ENCODE measurements around the gene DHH.

DNA sequence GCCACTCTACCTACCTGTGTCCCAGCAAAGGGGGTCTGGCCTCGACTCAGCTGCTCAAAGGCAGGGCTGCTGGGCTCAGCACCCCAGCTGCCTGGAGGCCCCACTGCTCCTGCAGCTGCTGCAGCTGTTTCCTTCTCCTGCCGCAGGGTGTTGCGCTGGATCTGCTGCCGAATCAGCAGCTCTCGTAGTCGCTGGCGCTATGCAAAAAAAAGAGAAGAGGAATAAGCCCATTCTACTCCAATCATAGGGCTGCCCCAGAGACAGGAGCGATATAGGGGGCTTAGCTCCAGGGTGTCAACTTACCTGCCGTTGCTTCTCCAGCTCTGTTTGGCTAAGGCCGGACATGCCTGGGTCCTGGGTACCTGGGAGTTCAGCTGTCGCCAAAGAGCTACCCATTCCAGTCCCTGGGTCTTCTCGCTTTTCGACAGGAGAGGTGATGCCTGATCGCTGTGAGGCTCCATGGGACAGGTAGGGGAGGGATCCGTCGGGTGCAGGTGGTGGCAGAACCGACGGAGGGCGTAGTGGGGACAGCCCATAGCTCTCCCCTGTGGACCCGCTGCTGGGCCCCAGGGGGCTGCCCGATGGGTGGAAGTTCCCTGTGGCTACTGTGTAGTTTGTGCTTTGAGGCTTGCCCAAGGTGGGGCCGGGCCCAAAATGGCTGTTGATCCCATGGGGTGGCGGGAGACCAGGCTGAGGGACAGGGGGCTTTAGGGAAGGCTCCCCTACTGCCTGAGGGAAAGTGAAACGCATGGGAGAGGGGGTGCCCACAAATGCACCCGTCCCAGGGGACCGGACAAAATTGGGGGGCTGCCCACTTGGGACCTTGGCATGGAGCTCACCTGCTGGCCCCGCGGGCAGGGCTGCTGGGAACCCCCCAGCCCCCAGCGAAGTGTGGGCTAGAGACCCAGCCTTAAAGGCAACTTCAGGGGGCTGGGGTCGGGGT is 54.9 kb downstream of the DHH start:
- TF ChIP-seq, protein P1, sequence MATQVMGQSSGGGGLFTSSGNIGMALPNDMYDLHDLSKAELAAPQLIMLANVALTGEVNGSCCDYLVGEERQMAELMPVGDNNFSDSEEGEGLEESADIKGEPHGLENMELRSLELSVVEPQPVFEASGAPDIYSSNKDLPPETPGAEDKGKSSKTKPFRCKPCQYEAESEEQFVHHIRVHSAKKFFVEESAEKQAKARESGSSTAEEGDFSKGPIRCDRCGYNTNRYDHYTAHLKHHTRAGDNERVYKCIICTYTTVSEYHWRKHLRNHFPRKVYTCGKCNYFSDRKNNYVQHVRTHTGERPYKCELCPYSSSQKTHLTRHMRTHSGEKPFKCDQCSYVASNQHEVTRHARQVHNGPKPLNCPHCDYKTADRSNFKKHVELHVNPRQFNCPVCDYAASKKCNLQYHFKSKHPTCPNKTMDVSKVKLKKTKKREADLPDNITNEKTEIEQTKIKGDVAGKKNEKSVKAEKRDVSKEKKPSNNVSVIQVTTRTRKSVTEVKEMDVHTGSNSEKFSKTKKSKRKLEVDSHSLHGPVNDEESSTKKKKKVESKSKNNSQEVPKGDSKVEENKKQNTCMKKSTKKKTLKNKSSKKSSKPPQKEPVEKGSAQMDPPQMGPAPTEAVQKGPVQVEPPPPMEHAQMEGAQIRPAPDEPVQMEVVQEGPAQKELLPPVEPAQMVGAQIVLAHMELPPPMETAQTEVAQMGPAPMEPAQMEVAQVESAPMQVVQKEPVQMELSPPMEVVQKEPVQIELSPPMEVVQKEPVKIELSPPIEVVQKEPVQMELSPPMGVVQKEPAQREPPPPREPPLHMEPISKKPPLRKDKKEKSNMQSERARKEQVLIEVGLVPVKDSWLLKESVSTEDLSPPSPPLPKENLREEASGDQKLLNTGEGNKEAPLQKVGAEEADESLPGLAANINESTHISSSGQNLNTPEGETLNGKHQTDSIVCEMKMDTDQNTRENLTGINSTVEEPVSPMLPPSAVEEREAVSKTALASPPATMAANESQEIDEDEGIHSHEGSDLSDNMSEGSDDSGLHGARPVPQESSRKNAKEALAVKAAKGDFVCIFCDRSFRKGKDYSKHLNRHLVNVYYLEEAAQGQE (IDR thresholded peaks at IDR 0.05; ENCODE audit: insufficient replicate concordance, low read depth), result no peak
- TF ChIP-seq POLR2AphosphoS5 (IDR thresholded peaks at IDR 0.05; ENCODE audit: low read depth) (no peak), GABPA (IDR thresholded peaks at IDR 0.05; ENCODE audit: low read depth) (no peak), SPI1 (IDR thresholded peaks at IDR 0.05; ENCODE audit: borderline replicate concordance, low read depth) (no peak)
- TF ChIP-seq, protein P2, sequence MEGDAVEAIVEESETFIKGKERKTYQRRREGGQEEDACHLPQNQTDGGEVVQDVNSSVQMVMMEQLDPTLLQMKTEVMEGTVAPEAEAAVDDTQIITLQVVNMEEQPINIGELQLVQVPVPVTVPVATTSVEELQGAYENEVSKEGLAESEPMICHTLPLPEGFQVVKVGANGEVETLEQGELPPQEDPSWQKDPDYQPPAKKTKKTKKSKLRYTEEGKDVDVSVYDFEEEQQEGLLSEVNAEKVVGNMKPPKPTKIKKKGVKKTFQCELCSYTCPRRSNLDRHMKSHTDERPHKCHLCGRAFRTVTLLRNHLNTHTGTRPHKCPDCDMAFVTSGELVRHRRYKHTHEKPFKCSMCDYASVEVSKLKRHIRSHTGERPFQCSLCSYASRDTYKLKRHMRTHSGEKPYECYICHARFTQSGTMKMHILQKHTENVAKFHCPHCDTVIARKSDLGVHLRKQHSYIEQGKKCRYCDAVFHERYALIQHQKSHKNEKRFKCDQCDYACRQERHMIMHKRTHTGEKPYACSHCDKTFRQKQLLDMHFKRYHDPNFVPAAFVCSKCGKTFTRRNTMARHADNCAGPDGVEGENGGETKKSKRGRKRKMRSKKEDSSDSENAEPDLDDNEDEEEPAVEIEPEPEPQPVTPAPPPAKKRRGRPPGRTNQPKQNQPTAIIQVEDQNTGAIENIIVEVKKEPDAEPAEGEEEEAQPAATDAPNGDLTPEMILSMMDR (IDR thresholded peaks at IDR 0.05; ENCODE audit: insufficient read depth, low read length), result no peak

Data from HL-60 (cell line).